Measurements from ENCODE around the gene RBM47. TPM values are rescaled to one million over a fixed set of nuclear protein-coding genes. Genes with fewer than 3 reads are reported as not detected.

The RBM47 gene
- total RNA-seq, 1 experiment from 2014 or later, result 70.3 TPM

DNA sequence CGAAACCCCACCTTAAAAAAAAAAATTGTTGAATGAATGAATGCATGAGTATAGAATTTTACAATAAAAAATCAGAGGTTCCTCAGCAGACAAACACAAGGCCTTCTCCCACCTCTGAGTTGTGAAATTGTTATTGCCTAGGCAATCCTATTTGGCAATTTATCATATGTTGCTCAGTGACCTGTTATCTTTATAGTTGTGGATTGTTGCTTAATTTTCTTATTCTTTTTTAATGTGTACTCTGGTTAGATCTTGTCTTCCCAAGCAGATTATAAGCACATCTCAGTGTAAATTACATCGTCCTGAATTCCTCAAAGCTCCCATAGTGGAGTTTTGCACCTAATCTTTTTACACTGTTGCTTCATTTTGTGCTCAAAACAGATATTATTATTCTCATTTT, 71.9 kb downstream of the RBM47 start:
- Histone ChIP-seq H2BK12ac (ENCODE audit: insufficient read length, low read depth, low read length) (no peak overlapping the region), H3K23ac (ENCODE audit: insufficient read length, low read depth, low read length) (no peak overlapping the region), H3K9ac (ENCODE audit: extremely low read depth, insufficient read length, low read length) (no peak overlapping the region), H3K79me2 (ENCODE audit: insufficient read depth, low read length) (peaks cover 3% of the 10 kb centered on the region; the same call in 1 of the 2 replicates), H2BK20ac (ENCODE audit: low read depth, low read length, poor library complexity, severe bottlenecking) (no peak overlapping the region), H3K18ac (ENCODE audit: insufficient read length, low read depth, low read length) (no peak overlapping the region), H4K20me1 (ENCODE audit: control insufficient read depth, insufficient read depth, insufficient read length) (no peaks in the 10 kb centered on the region), H3K56ac (ENCODE audit: insufficient read length, low read depth, low read length) (no peak overlapping the region), H2BK15ac (ENCODE audit: low read depth, low read length) (no peak overlapping the region), H3K4me1 (ENCODE audit: insufficient read depth, low read length) (peaks cover 4% of the 10 kb centered on the region; the same call in 1 of the 2 replicates), H4K91ac (ENCODE audit: insufficient read length, low read depth, low read length) (no peak overlapping the region), H2BK5ac (ENCODE audit: insufficient read length, low read length) (no peak overlapping the region), H3K4ac (ENCODE audit: low read depth, low read length) (no peak overlapping the region), H4K5ac (ENCODE audit: insufficient read length, low read depth, low read length) (no peak overlapping the region), H2BK120ac (ENCODE audit: low read depth, low read length, poor library complexity, severe bottlenecking) (no peak overlapping the region), H3K23me2 (ENCODE audit: insufficient read length, low read depth, low read length, poor library complexity, severe bottlenecking) (no peaks in the 10 kb centered on the region), H2AK5ac (ENCODE audit: insufficient read length, low read length) (no peak overlapping the region), H3K9me3 (ENCODE audit: control insufficient read depth, low read depth, low read length) (no peaks in the 10 kb centered on the region), H2AFZ (ENCODE audit: low read length) (no peak overlapping the region), H3T11ph (ENCODE audit: low read length) (no peak overlapping the region), H3K14ac (ENCODE audit: insufficient read depth, low read length) (no peak overlapping the region), H3K27me3 (ENCODE audit: insufficient read depth, low read length) (no peaks in the 10 kb centered on the region), H3K4me2 (ENCODE audit: insufficient read depth, insufficient read length, low read length) (no peak overlapping the region), H4K8ac (replicated peaks; ENCODE audit: insufficient read length, low read depth, low read length) (no peak overlapping the region), H3K27ac (ENCODE audit: insufficient read length, low read depth, low read length) (no peak overlapping the region), H3K79me1 (ENCODE audit: insufficient read depth, low read depth, low read length, poor library complexity, severe bottlenecking) (peaks cover 3% of the 10 kb centered on the region)
- no peaks in the 10 kb centered on the region for H3K27me3 Mint-ChIP-seq (ENCODE audit: low read depth)
- no CpG with 5 or more reads among the region's 2 CpGs for WGBS (ENCODE audit: extremely low coverage, insufficient read length, low lambda C conversion rate)
- H3K4me3 Mint-ChIP-seq, result no peak overlapping the region
- no peak overlapping the region for H3K27ac Mint-ChIP-seq
- TF ChIP-seq CTCF (conservative IDR thresholded peaks at IDR 0.05), result no peak
- H3K36me3 Mint-ChIP-seq (ENCODE audit: insufficient read depth in 1 of 3, low read depth in 3 of 3), result peaks cover 0 to 5% (median 2%) of the 10 kb centered on the region in 3 experiments; a peak in 4 of 7 replicates
- no peaks in the 10 kb centered on the region for H3K9me3 Mint-ChIP-seq
- no peak for DNase-seq
- peaks cover 28 to 30% of the 10 kb centered on the region in 2 experiments for H3K4me1 Mint-ChIP-seq

All from H9 (cell line).